HL-60 (cell line): ENCODE data around the gene MUTYH.

Experiments used
- DNase-seq, 2 experiments: peaks; one replicate each; pipeline ENCODE4 v3.0.0-alpha.2; 2010 to 2020; ENCODE audit warnings: low read depth in 1 of 2, low spot score in 1 of 2
- H3K27ac ChIP-seq: fragments of 250-450 bp; sonication (Bioruptor Pico); replicated peaks from 2 replicates; pipeline ENCODE4 v1.5.1; 2020; ENCODE audit warnings: mild to moderate bottlenecking, moderate library complexity
- H3K27me3 ChIP-seq: fragments of 250-450 bp; sonication (Bioruptor Pico); 2 replicates; pipeline ENCODE4 v1.5.1; 2021; ENCODE audit warnings: mild to moderate bottlenecking, moderate library complexity; ENCODE audit not compliant: insufficient read depth, poor library complexity, severe bottlenecking
- H3K4me3 ChIP-seq: replicated peaks from 2 replicates; pipeline ENCODE4 v1.5.1; 2011; ENCODE audit warnings: mild to moderate bottlenecking, control low read depth, low read length; ENCODE audit not compliant: insufficient read depth
- CTCF ChIP-seq: IDR thresholded peaks from one replicate; pipeline ENCODE4 v1.5.1; 2011; ENCODE audit warnings: low read length, control low read depth, inconsistent platforms; ENCODE audit not compliant: insufficient read depth
- GABPA ChIP-seq: IDR thresholded peaks from 2 replicates; pipeline ENCODE4 v1.6.1; 2012; ENCODE audit warnings: low read depth
- POLR2AphosphoS5 ChIP-seq: IDR thresholded peaks from 2 replicates; pipeline ENCODE4 v1.6.1; 2012; ENCODE audit warnings: low read depth
- REST ChIP-seq: IDR thresholded peaks from 2 replicates; pipeline ENCODE4 v1.6.1; 2012; ENCODE audit warnings: low read depth; ENCODE audit not compliant: insufficient replicate concordance
- SPI1 ChIP-seq: IDR thresholded peaks from 2 replicates; pipeline ENCODE4 v1.6.1; 2012; ENCODE audit warnings: low read depth, mild to moderate bottlenecking, borderline replicate concordance

The MUTYH gene

GRCh38 chr1:45375104-45376090 is 35.2 kb upstream of the MUTYH start:
- DNase-seq = no peak
- Histone ChIP-seq H3K27ac (no peak overlapping the region), H3K27me3 (no peaks in the 10 kb centered on the region), H3K4me3 (no peak overlapping the region)
- TF ChIP-seq REST = no peak
- no peak for TF ChIP-seq SPI1
- TF ChIP-seq POLR2AphosphoS5 = no peak
- no peak for TF ChIP-seq GABPA
- no peak for TF ChIP-seq CTCF

GRCh38 chr1:45373573-45373972 is 33.3 kb upstream of the MUTYH start:
- Histone ChIP-seq H3K4me3 (no peak overlapping the region), H3K27me3 (no peaks in the 10 kb centered on the region), H3K27ac (no peak overlapping the region)
- TF ChIP-seq POLR2AphosphoS5 = no peak
- no peak for TF ChIP-seq GABPA
- DNase-seq = no peak

- Histone ChIP-seq H3K4me3 (no peak overlapping the region), H3K27me3 (no peaks in the 10 kb centered on the region), H3K27ac (no peak overlapping the region)
- DNase-seq = no peak
- TF ChIP-seq GABPA = no peak
- TF ChIP-seq CTCF = no peak
- TF ChIP-seq POLR2AphosphoS5 = no peak
- no peak for TF ChIP-seq SPI1
- TF ChIP-seq REST = no peak
These were observed 30.3 kb upstream of the MUTYH start for GRCh38 chr1:45370575-45370974.

GRCh38 chr1:45365051-45365450 is 24.8 kb upstream of the MUTYH start:
- Histone ChIP-seq H3K27me3 (no peaks in the 10 kb centered on the region), H3K4me3 (no peak overlapping the region), H3K27ac (no peak overlapping the region)
- TF ChIP-seq SPI1 (no peak), CTCF (no peak), REST (no peak), POLR2AphosphoS5 (no peak), GABPA (no peak)
- DNase-seq = no peak
